Panc1 (cell line): ENCODE results near the gene CCDC88A.

ENCODE experiments used
- CTCF ChIP-seq: fragments of 450-650 bp; IDR thresholded peaks from 2 replicates; pipeline ENCODE4 v1.5.1; 2017; ENCODE audit warnings: mild to moderate bottlenecking
- POLR2AphosphoS5 ChIP-seq: IDR thresholded peaks from 2 replicates; pipeline ENCODE4 v1.6.1; 2012; ENCODE audit warnings: mild to moderate bottlenecking, low read depth, low read length, moderate library complexity
- REST ChIP-seq, 2 experiments: IDR thresholded peaks; 2 replicates each; pipeline ENCODE4 v1.6.1; 2011 to 2012; ENCODE audit warnings: low read depth in 2 of 2, control low read depth in 1 of 2, low read length in 1 of 2, mild to moderate bottlenecking in 1 of 2, moderate library complexity in 1 of 2; ENCODE audit not compliant: insufficient read depth in 1 of 2

GRCh38 chr2:55391615-55392242 is 27.9 kb downstream of the CCDC88A start:
- no peak for TF ChIP-seq CTCF
- TF ChIP-seq POLR2AphosphoS5, result no peak
- no peak for TF ChIP-seq REST (IDR thresholded peaks at IDR 0.05; ENCODE audit: insufficient read depth in 1 of 2, low read depth in 2 of 2, low read length in 1 of 2)
